Measurements from ENCODE around the gene TRMT2A. TPM values are rescaled to one million over a fixed set of nuclear protein-coding genes. Genes with fewer than 3 reads are reported as not detected.

Gene TRMT2A
- total RNA-seq, 1 experiment from 2014 or later: 68.1 TPM

DNA sequence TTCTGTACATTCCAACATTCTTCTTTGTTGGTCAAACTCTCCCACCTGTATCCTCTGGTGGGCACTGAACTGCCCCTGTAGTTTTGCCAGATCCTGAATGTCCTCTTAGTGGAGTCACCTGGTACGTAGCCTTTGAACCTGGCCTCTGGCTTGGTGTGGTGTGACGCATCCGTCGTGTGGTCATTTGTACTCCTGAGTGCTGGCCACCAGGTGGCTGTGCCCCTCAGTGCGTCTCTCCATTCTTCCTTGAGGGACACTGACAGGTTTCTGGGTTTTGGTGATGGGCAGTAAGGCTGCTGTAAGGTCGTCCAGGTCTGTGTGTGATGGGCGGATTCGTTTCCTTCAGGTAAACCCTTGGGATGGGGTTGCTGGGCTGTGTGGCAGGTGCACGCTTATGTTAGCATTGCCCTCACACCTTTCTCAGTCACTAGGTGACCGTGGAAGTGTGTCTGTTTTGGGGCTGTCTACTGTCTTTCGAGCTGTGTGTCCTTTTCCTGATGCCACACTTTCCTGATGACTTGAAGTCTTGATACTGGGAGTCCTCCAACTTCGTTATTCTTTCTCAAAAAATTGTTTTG is 14.7 kb downstream of the TRMT2A start:
- H3K36me3 ChIP-seq (ENCODE audit: insufficient read depth, low read length, poor library complexity, severe bottlenecking): peaks cover 88% of the 10 kb centered on the region
- no peak overlapping the region for H3K27ac ChIP-seq (ENCODE audit: low read depth, low read length, poor library complexity, severe bottlenecking)
- ChIA-PET POLR2A (ENCODE audit: low non-redundant PET) (no interaction called here), CTCF (no interaction called here)
- no peak overlapping the region for H3K4me3 ChIP-seq (ENCODE audit: low read depth, low read length, poor library complexity, severe bottlenecking)
- no peaks in the 10 kb centered on the region for H3K9me3 ChIP-seq (ENCODE audit: low read depth, low read length, poor library complexity, severe bottlenecking)
- intact Hi-C loops (cut with micrococcal nuclease; ENCODE audit: unreplicated experiment): no loop called here
- DNase-seq (ENCODE audit: low spot score): no peak
- no peaks in the 10 kb centered on the region for H3K27me3 ChIP-seq (replicated peaks; ENCODE audit: insufficient read depth, low read depth, low read length, poor library complexity)
- no peaks in the 10 kb centered on the region for H3K4me1 ChIP-seq (ENCODE audit: insufficient read depth, low read length, poor library complexity, severe bottlenecking)
- BruUV-seq (replicated peaks): no TSS peak
- TF ChIP-seq, protein P1, sequence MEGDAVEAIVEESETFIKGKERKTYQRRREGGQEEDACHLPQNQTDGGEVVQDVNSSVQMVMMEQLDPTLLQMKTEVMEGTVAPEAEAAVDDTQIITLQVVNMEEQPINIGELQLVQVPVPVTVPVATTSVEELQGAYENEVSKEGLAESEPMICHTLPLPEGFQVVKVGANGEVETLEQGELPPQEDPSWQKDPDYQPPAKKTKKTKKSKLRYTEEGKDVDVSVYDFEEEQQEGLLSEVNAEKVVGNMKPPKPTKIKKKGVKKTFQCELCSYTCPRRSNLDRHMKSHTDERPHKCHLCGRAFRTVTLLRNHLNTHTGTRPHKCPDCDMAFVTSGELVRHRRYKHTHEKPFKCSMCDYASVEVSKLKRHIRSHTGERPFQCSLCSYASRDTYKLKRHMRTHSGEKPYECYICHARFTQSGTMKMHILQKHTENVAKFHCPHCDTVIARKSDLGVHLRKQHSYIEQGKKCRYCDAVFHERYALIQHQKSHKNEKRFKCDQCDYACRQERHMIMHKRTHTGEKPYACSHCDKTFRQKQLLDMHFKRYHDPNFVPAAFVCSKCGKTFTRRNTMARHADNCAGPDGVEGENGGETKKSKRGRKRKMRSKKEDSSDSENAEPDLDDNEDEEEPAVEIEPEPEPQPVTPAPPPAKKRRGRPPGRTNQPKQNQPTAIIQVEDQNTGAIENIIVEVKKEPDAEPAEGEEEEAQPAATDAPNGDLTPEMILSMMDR (conservative IDR thresholded peaks at IDR 0.05; ENCODE audit: low read depth, low read length): no peak
- TF ChIP-seq EZH2 (IDR thresholded peaks at IDR 0.05; ENCODE audit: borderline replicate concordance, low read depth, low read length, poor library complexity, severe bottlenecking): no peak

GRCh38 chr22:20101638-20102037 is 15.4 kb downstream of the TRMT2A start:
- no peaks in the 10 kb centered on the region for H3K9me3 ChIP-seq (ENCODE audit: low read depth, low read length, poor library complexity, severe bottlenecking)
- H3K27ac ChIP-seq (ENCODE audit: low read depth, low read length, poor library complexity, severe bottlenecking): no peak overlapping the region
- no peak overlapping the region for H3K4me3 ChIP-seq (ENCODE audit: low read depth, low read length, poor library complexity, severe bottlenecking)
- BruUV-seq (replicated peaks): no TSS peak
- ChIA-PET POLR2A (ENCODE audit: low non-redundant PET) (no interaction called here), CTCF (no interaction called here)
- peaks cover 88% of the 10 kb centered on the region for H3K36me3 ChIP-seq (ENCODE audit: insufficient read depth, low read length, poor library complexity, severe bottlenecking)
- no peaks in the 10 kb centered on the region for H3K27me3 ChIP-seq (replicated peaks; ENCODE audit: insufficient read depth, low read depth, low read length, poor library complexity)
- intact Hi-C loops (cut with micrococcal nuclease; ENCODE audit: unreplicated experiment): no loop called here
- TF ChIP-seq EZH2 (IDR thresholded peaks at IDR 0.05; ENCODE audit: borderline replicate concordance, low read depth, low read length, poor library complexity, severe bottlenecking): no peak
- TF ChIP-seq, protein P1 (conservative IDR thresholded peaks at IDR 0.05; ENCODE audit: low read depth, low read length): no peak
- no peak for DNase-seq (ENCODE audit: low spot score)
- no peaks in the 10 kb centered on the region for H3K4me1 ChIP-seq (ENCODE audit: insufficient read depth, low read length, poor library complexity, severe bottlenecking)

GRCh38 chr22:20099099-20099711 is 17.8 kb downstream of the TRMT2A start:
- Histone ChIP-seq H3K4me3 (ENCODE audit: low read depth, low read length, poor library complexity, severe bottlenecking) (no peak overlapping the region), H3K27me3 (replicated peaks; ENCODE audit: insufficient read depth, low read depth, low read length, poor library complexity) (no peaks in the 10 kb centered on the region), H3K9me3 (ENCODE audit: low read depth, low read length, poor library complexity, severe bottlenecking) (no peaks in the 10 kb centered on the region), H3K36me3 (ENCODE audit: insufficient read depth, low read length, poor library complexity, severe bottlenecking) (peaks cover 90% of the 10 kb centered on the region), H3K27ac (ENCODE audit: low read depth, low read length, poor library complexity, severe bottlenecking) (no peak overlapping the region), H3K4me1 (ENCODE audit: insufficient read depth, low read length, poor library complexity, severe bottlenecking) (no peaks in the 10 kb centered on the region)
- TF ChIP-seq, protein P1 (conservative IDR thresholded peaks at IDR 0.05; ENCODE audit: low read depth, low read length): no peak
- no peak for TF ChIP-seq EZH2 (IDR thresholded peaks at IDR 0.05; ENCODE audit: borderline replicate concordance, low read depth, low read length, poor library complexity, severe bottlenecking)
- POLR2A ChIA-PET (ENCODE audit: low non-redundant PET): no interaction called here
- intact Hi-C loops (cut with micrococcal nuclease; ENCODE audit: unreplicated experiment): no loop called here
- no TSS peak for BruUV-seq (replicated peaks)
- CTCF ChIA-PET: no interaction called here
- DNase-seq (ENCODE audit: low spot score): no peak
